Esophagus (tissue), 2 donors: ENCODE measurements around the gene MGST2. TPM values are rescaled to one million over a fixed set of nuclear protein-coding genes. Genes with fewer than 3 reads are reported as not detected.

Source experiments
- H3K27ac ChIP-seq, 2 donors: one replicate each; pipeline ENCODE4 v1.5.1; 2013; ENCODE audit warnings: low read depth in 2 of 2, mild to moderate bottlenecking in 2 of 2, inconsistent platforms in 1 of 2, low read length in 1 of 2, moderate library complexity in 1 of 2
- H3K27me3 ChIP-seq, 2 donors: one replicate each; pipeline ENCODE4 v1.6.1; 2013; ENCODE audit warnings: low read length in 2 of 2, control low read depth in 1 of 2, mild to moderate bottlenecking in 1 of 2; ENCODE audit not compliant: insufficient read depth in 2 of 2, control insufficient read depth in 1 of 2
- H3K36me3 ChIP-seq, 2 donors: one replicate each; pipeline ENCODE4 v1.6.1; 2013; ENCODE audit warnings: low read length in 1 of 2; ENCODE audit not compliant: control insufficient read depth in 2 of 2, insufficient read depth in 2 of 2
- H3K4me1 ChIP-seq, 2 donors: one replicate each; pipeline ENCODE4 v1.6.1; 2013; ENCODE audit warnings: low read length in 1 of 2; ENCODE audit not compliant: control insufficient read depth in 2 of 2, insufficient read depth in 2 of 2
- H3K4me3 ChIP-seq, 2 donors: one replicate each; pipeline ENCODE4 v1.5.1; 2013; ENCODE audit warnings: low read length in 2 of 2, mild to moderate bottlenecking in 2 of 2, low read depth in 1 of 2, moderate library complexity in 1 of 2
- H3K9me3 ChIP-seq, 2 donors: one replicate each; pipeline ENCODE4 v1.6.1; 2013; ENCODE audit warnings: mild to moderate bottlenecking in 2 of 2, low read depth in 1 of 2, low read length in 1 of 2, moderate library complexity in 1 of 2; ENCODE audit not compliant: control insufficient read depth in 2 of 2, insufficient read depth in 1 of 2
- WGBS, 2 donors: extraction: QIAGEN DNeasy Blood & Tissue Kit; methylation state at CpG; one replicate each; pipeline ENCODE4 v1.1.7; 2013; 5-methylcytosine and 5-hydroxymethylcytosine counted together
- polyA plus RNA-seq, 2 donors: library from polyadenylated mRNA; stranded (reverse); fragments of 200-250 nt; gene quantifications; one replicate each; pipeline ENCODE4 v1.2.3, GENCODE V29; 2013
- donor health status: healthy with polysubstance abuse.
- donor health status: Bipolar disorder and iron deficiency.

Gene MGST2
- polyA plus RNA-seq, 2 donors: 232 to 331 TPM

DNA sequence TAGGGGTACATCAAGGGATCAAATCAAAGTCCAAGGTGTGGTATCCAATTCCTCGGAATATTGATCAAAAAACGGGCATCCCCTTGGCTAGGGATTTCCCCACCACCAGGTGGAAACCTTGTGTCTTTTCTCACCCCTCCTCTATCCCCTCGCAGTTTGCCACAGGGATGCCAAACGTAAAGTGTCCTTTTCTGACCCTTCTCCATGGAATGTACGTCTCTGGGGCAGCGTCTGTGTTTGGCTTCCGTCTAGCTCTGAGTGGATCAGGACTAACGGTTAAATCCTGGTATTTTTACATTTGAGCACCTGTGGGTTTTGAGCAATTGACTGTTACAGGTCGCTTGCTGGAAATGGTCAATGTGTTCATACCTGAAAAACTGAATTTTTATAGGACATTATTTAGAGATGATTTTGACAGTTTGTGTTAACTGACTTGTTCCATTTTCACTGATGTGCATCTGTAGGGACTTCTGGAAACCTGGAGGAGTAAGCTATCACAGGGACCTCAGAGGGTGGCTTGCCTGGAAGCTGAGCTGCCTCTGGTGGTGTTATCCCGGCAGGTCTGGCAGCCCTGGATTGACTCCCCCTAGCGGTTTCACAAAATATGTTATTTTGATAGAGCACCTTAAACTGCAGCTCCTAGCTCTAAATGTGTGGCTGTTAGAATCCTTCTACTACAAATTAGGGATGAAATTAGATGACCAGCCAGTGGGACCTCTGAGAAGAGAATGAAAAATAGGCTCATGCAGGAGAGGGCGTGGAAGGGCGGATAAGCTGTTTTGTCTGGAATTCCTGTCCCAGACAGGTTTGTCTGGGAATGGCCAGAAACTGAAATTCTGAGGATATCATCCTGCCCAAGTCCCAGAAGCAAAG lies 8.8 kb upstream of the MGST2 start:
- H3K4me1 ChIP-seq: peaks cover 6 to 12% of the 10 kb centered on the region in 2 donors
- H3K4me3 ChIP-seq: no peak overlapping the region
- H3K36me3 ChIP-seq: no peaks in the 10 kb centered on the region
- no peaks in the 10 kb centered on the region for H3K9me3 ChIP-seq
- H3K27me3 ChIP-seq: no peaks in the 10 kb centered on the region
- H3K27ac ChIP-seq: peak overlapping the region; percentile 85 to 86
- 20 to 24% methylated on average over 13 of the region's 13 CpGs for WGBS, 2 donors

GRCh38 chr4:139658185-139658584 lies 7.4 kb upstream of the MGST2 start:
- Histone ChIP-seq H3K4me1 (peaks cover 6 to 12% of the 10 kb centered on the region in 2 donors), H3K27me3 (no peaks in the 10 kb centered on the region), H3K4me3 (no peak overlapping the region), H3K27ac (peak overlapping the region; percentile 81 to 85), H3K9me3 (no peaks in the 10 kb centered on the region), H3K36me3 (no peaks in the 10 kb centered on the region)
- 55 to 70% methylated on average over 4 of the region's 4 CpGs for WGBS, 2 donors

DNA sequence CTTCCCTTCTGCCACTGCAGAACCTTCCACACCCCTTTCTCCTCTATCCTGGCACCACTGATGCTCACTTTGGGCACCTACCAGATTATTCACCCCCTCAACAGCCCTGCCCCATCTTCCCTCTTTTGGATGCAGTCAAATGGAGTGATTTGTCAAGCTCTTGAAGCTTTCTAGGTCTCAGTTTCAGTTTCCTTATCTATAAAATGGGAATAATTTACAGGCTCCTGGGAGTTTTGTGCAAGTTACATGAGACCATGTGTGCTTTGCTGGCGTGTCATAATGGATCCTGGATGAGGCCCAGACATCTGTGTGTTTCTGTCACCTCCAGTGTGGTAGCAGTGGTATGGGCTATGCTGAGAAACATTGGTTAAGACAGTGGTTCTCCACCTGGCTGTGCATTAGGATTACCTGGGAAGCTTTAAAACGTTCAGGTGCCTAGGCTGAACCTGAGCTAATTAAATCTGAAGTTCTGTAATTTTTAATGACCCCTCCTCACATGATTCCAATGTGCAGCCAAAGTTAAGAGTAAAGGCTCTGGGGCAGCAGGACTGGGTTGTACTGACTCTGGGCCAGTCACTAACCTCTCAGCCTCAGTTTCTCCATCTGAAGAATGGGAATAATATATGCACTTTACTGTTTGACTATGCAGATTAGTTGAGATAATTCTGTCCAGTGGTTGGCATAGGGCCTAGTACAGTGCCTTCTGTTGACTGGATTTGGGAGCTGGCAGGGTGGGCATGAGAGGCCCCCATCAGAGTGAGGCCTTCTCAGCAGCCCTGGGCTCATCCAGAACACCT lies 6.8 kb upstream of the MGST2 start:
- Histone ChIP-seq H3K4me3 (no peak overlapping the region), H3K27ac (peak overlapping the region; percentile 81 to 85), H3K9me3 (no peaks in the 10 kb centered on the region), H3K27me3 (no peaks in the 10 kb centered on the region), H3K36me3 (no peaks in the 10 kb centered on the region), H3K4me1 (peaks cover 6 to 12% of the 10 kb centered on the region in 2 donors)
- WGBS, 2 donors: 51 to 67% methylated on average over 2 of the region's 2 CpGs

DNA sequence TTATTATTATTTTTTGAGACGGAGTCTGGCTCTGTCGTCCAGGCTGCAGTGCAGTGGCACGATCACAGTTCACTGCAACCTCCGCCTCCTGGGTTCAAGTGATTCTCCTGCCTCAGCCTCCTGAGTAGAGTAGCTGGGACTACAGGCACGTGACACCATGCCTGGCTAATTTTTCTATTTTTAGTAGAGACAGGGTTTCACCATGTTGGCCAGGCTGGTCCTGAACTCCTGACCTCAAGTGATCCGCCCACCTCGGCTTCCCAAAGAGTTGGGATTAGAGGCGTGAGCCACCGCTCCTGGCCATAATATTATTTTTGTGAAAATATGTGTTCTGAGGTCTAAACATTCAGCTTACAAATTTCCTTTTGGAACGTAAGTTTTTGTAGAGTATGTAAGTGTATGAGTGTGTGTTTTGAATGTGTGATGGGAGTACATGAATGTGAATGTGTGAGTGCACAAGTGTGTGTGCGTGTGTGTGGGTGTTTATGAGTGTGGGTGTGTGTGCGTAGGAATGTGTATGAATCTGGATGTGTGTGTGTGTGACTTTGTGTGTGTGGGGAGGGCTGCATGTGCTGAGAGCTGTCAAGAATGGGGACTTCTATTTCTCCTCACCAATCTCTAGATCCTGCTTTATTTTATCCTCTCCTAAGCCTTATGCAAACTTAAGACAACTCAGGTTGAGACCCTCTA lies 5.7 kb upstream of the MGST2 start:
- H3K4me3 ChIP-seq: no peak overlapping the region
- peak overlapping the region in 1 of 2 donors; percentile 42 for H3K27ac ChIP-seq
- H3K4me1 ChIP-seq: peaks cover 6 to 16% of the 10 kb centered on the region in 2 donors

GRCh38 chr4:139660568-139661043 lies 5.0 kb upstream of the MGST2 start:
- WGBS, 2 donors: 45 to 50% methylated on average over 3 of the region's 3 CpGs
- no peak overlapping the region for H3K27ac ChIP-seq
- no peaks in the 10 kb centered on the region for H3K36me3 ChIP-seq
- H3K27me3 ChIP-seq: no peaks in the 10 kb centered on the region
- no peaks in the 10 kb centered on the region for H3K9me3 ChIP-seq
- no peak overlapping the region for H3K4me3 ChIP-seq
- peaks cover 6 to 12% of the 10 kb centered on the region in 2 donors for H3K4me1 ChIP-seq

More for the DNA sequence above, 5.7 kb upstream of the MGST2 start:
- H3K36me3 ChIP-seq: no peaks in the 10 kb centered on the region
- H3K27me3 ChIP-seq: no peaks in the 10 kb centered on the region
- 83 to 85% methylated on average over 12 of the region's 12 CpGs for WGBS, 2 donors
- H3K9me3 ChIP-seq: no peaks in the 10 kb centered on the region

GRCh38 chr4:139663561-139664138 lies 2.0 kb upstream of the MGST2 start:
- no peak overlapping the region for H3K27ac ChIP-seq
- H3K9me3 ChIP-seq: no peaks in the 10 kb centered on the region
- no peaks in the 10 kb centered on the region for H3K36me3 ChIP-seq
- H3K4me3 ChIP-seq: no peak overlapping the region
- WGBS, 2 donors: 79 to 92% methylated on average over 1 of the region's 1 CpG
- no peaks in the 10 kb centered on the region for H3K27me3 ChIP-seq
- peaks cover 3 to 7% of the 10 kb centered on the region in 2 donors for H3K4me1 ChIP-seq

DNA sequence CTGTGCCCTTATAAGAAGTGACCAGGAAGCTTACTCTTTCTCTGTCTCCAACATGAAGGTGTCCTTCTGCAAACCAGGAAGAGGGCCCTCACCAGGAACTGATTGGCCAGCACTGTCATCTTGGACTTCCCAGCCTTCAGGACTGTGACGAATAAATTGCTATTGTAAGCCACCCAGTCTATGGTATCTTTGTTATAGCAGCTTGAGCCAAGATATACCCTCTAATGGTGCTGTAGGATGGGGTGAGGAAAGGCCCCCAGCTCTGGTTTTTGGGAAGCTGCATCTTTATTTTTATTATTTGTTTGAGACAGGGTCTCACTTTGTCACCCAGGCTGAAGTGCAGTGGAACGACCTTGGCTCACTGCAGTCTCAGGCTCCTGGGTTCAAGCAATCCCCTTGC lies 1.2 kb upstream of the MGST2 start:
- WGBS, 2 donors: 84 to 89% methylated on average over 2 of the region's 2 CpGs
- H3K36me3 ChIP-seq: no peaks in the 10 kb centered on the region
- H3K4me1 ChIP-seq: peaks cover 4 to 10% of the 10 kb centered on the region in 2 donors
- H3K27me3 ChIP-seq: no peaks in the 10 kb centered on the region
- no peak overlapping the region for H3K4me3 ChIP-seq
- peak overlapping the region in 1 of 2 donors; percentile 42 for H3K27ac ChIP-seq
- no peaks in the 10 kb centered on the region for H3K9me3 ChIP-seq

DNA sequence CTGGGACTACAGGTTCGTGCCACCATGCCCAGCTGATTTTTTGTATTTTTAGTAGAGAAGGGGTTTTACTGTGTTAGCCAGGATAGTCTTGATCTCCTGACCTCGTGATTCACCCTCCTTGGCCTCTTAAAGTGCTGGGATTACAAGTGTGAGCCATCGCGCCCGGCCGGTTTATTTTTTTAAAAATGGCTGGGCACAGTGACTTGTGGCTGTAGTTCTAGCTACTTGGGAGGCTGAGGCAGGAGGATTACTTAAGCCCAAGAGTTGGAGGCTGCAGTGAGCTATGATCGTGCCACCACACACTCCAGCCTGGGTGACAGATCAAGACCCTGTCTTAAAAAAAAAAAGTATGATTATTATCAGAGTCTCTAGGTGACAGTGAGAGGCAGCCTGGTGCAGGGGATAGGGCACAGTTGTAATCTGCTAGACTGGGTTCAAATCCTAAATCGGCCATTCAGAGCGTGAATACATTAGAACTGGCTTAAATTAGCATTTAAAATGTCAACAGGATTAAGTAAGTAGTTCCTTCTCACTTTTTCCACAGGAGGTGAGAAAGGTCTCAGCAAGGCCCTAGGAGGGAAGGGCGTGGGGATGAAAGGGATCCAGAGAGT lies 435 bp upstream of the MGST2 start:
- 53 to 65% methylated on average over 10 of the region's 10 CpGs for WGBS, 2 donors
- H3K9me3 ChIP-seq: no peaks in the 10 kb centered on the region
- H3K27me3 ChIP-seq: no peaks in the 10 kb centered on the region
- no peaks in the 10 kb centered on the region for H3K36me3 ChIP-seq
- H3K27ac ChIP-seq: peak overlapping the region; percentile 94 to 98
- peaks cover 4 to 11% of the 10 kb centered on the region in 2 donors for H3K4me1 ChIP-seq
- H3K4me3 ChIP-seq: peak overlapping the region; percentile 62 to 82
